ENCODE data around the gene KMT2B.
A peak's percentile ranks its signal among the peaks of the same experiment; 100 is the strongest.

KMT2B gene

GRCh38 chr19:35736913-35737886 is 19.4 kb downstream of the KMT2B start:
- no peak overlapping the region for H2AFZ ChIP-seq (ENCODE audit: low read depth, low read length)
- H3K9ac ChIP-seq (ENCODE audit: low read length): no peak overlapping the region
- H3K9me3 ChIP-seq (ENCODE audit: insufficient read depth, low read length): no peaks in the 10 kb centered on the region
- H3K4me1 ChIP-seq (ENCODE audit: low read length): peaks cover 14% of the 10 kb centered on the region
- no peak overlapping the region for H3K4me3 ChIP-seq (ENCODE audit: low read length)
- H3K36me3 ChIP-seq (replicated peaks; ENCODE audit: low read depth, low read length): peaks cover 49% of the 10 kb centered on the region
- H3K4me2 ChIP-seq (ENCODE audit: low read length): no peak overlapping the region
- H3K79me2 ChIP-seq (ENCODE audit: low read length): peaks cover 2% of the 10 kb centered on the region; the same call in 1 of the 2 replicates
- no peak overlapping the region for H3K27ac ChIP-seq (ENCODE audit: low read length)
- H4K20me1 ChIP-seq (ENCODE audit: insufficient read depth, low read length): peaks cover 9% of the 10 kb centered on the region; the same call in 1 of the 2 replicates
- TF ChIP-seq CTCF (IDR thresholded peaks at IDR 0.05; ENCODE audit: low read depth, low read length): peak; percentile 25
- TF ChIP-seq EZH2phosphoT487 (IDR thresholded peaks at IDR 0.05; ENCODE audit: low read depth): no peak
- H3K27me3 ChIP-seq (ENCODE audit: low read depth, low read length): no peaks in the 10 kb centered on the region

GRCh38 chr19:35738021-35738886 is 20.5 kb downstream of the KMT2B start:
- H3K4me3 ChIP-seq (ENCODE audit: low read length): no peak overlapping the region
- H3K4me2 ChIP-seq (ENCODE audit: low read length): no peak overlapping the region
- peaks cover 9% of the 10 kb centered on the region; the same call in 1 of the 2 replicates for H4K20me1 ChIP-seq (ENCODE audit: insufficient read depth, low read length)
- no peak overlapping the region for H3K27ac ChIP-seq (ENCODE audit: low read length)
- H3K9ac ChIP-seq (ENCODE audit: low read length): no peak overlapping the region
- H3K9me3 ChIP-seq (ENCODE audit: insufficient read depth, low read length): no peaks in the 10 kb centered on the region
- H2AFZ ChIP-seq (ENCODE audit: low read depth, low read length): no peak overlapping the region
- peaks cover 24% of the 10 kb centered on the region for H3K4me1 ChIP-seq (ENCODE audit: low read length)
- no peaks in the 10 kb centered on the region for H3K27me3 ChIP-seq (ENCODE audit: low read depth, low read length)
- TF ChIP-seq EZH2phosphoT487 (IDR thresholded peaks at IDR 0.05; ENCODE audit: low read depth) (no peak), CTCF (IDR thresholded peaks at IDR 0.05; ENCODE audit: low read depth, low read length) (no peak)
- H3K36me3 ChIP-seq (replicated peaks; ENCODE audit: low read depth, low read length): peaks cover 44% of the 10 kb centered on the region
- H3K79me2 ChIP-seq (ENCODE audit: low read length): peaks cover 2% of the 10 kb centered on the region; the same call in 1 of the 2 replicates

GRCh38 chr19:35738887-35739229 is 21.1 kb downstream of the KMT2B start:
- no peaks in the 10 kb centered on the region for H3K9me3 ChIP-seq (ENCODE audit: insufficient read depth, low read length)
- peaks cover 26% of the 10 kb centered on the region for H3K4me1 ChIP-seq (ENCODE audit: low read length)
- H3K27me3 ChIP-seq (ENCODE audit: low read depth, low read length): no peaks in the 10 kb centered on the region
- H2AFZ ChIP-seq (ENCODE audit: low read depth, low read length): no peak overlapping the region
- H3K9ac ChIP-seq (ENCODE audit: low read length): no peak overlapping the region
- H4K20me1 ChIP-seq (ENCODE audit: insufficient read depth, low read length): peaks cover 9% of the 10 kb centered on the region; the same call in 1 of the 2 replicates
- no peak overlapping the region for H3K4me2 ChIP-seq (ENCODE audit: low read length)
- H3K79me2 ChIP-seq (ENCODE audit: low read length): peaks cover 2% of the 10 kb centered on the region; the same call in 1 of the 2 replicates
- peaks cover 39% of the 10 kb centered on the region for H3K36me3 ChIP-seq (replicated peaks; ENCODE audit: low read depth, low read length)
- no peak overlapping the region for H3K4me3 ChIP-seq (ENCODE audit: low read length)
- TF ChIP-seq EZH2phosphoT487 (IDR thresholded peaks at IDR 0.05; ENCODE audit: low read depth): no peak
- no peak overlapping the region for H3K27ac ChIP-seq (ENCODE audit: low read length)

DNA sequence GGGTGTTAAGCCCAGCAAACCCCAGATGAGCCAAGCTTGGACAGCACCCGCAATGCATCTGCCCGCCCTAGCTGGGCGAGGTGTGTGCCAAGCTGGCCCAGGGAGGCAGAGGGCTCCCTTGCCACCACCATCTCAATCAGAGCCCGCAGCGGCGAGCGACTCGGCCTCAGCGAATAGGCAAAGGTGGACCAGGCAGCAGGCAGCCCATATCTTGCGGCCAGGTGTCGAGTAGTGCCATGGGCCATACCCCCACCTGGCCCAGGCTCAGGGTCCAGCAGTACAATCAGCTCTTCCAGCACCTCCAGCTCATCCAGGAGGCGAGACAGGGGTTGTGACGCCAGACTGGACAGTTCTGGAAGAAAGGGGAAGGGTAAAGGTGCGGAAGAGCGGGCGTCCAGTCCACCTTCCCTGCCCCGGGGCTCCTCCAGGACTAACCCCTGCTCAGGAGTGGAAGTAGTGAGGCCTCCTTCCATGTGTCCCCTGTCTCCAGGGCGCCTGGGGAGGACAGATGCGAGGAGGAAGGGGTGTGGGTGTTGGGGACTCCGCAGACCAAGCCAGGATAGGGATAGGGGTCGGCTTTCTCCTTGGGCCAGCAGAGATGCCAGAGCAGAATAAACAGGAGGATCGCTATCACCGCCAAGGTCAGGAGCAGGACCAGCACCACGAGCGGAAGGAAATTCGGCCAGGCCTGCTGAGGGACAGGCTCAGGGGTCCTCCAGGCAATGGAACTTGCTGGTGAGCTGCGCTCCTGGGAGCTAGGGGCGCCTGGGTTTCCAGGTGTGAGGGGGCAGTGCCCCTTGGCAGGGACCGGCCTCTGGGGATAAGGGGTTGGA is 21.7 kb downstream of the KMT2B start:
- Histone ChIP-seq H3K27ac (ENCODE audit: low read length) (no peak overlapping the region), H3K4me3 (ENCODE audit: low read length) (peak overlapping the region; percentile 82), H3K27me3 (ENCODE audit: low read depth, low read length) (no peaks in the 10 kb centered on the region), H3K9ac (ENCODE audit: low read length) (peak overlapping the region; percentile 63; the same call in 1 of the 2 replicates), H3K9me3 (ENCODE audit: insufficient read depth, low read length) (no peaks in the 10 kb centered on the region), H3K4me2 (ENCODE audit: low read length) (peak overlapping the region; percentile 82), H3K36me3 (replicated peaks; ENCODE audit: low read depth, low read length) (peaks cover 34% of the 10 kb centered on the region), H2AFZ (ENCODE audit: low read depth, low read length) (no peak overlapping the region), H4K20me1 (ENCODE audit: insufficient read depth, low read length) (peaks cover 9% of the 10 kb centered on the region; the same call in 1 of the 2 replicates), H3K4me1 (ENCODE audit: low read length) (peaks cover 32% of the 10 kb centered on the region), H3K79me2 (ENCODE audit: low read length) (peaks cover 2% of the 10 kb centered on the region; the same call in 1 of the 2 replicates)
- TF ChIP-seq CTCF (IDR thresholded peaks at IDR 0.05; ENCODE audit: low read depth, low read length): no peak
- no peak for TF ChIP-seq EZH2phosphoT487 (IDR thresholded peaks at IDR 0.05; ENCODE audit: low read depth)

Measured in OCI-LY3 (cell line).